RWPE2 (cell line): ENCODE measurements around the gene LRRC26.

ENCODE experiments used
- ATAC-seq: fragments of 200-7000 bp; cut with Tn5 transposase; 3 replicates; pipeline ENCODE4 v1.9.1; 2021; ENCODE audit warnings: low read depth
- DNase-seq: peaks from one replicate; pipeline ENCODE4 v3.0.0-alpha.2; 2020; ENCODE audit warnings: low spot score
- H3K27ac ChIP-seq: fragments of 450-650 bp; 2 replicates; pipeline ENCODE4 v1.5.1; 2017; ENCODE audit warnings: mild to moderate bottlenecking; ENCODE audit not compliant: poor library complexity, severe bottlenecking
- H3K27me3 ChIP-seq: fragments of 250-450 bp; sonication (Bioruptor Pico); 2 replicates; pipeline ENCODE4 v1.5.1; 2021; ENCODE audit warnings: mild to moderate bottlenecking, moderate library complexity; ENCODE audit not compliant: insufficient read depth, poor library complexity, severe bottlenecking
- H3K36me3 ChIP-seq: fragments of 250-450 bp; sonication (Bioruptor Pico); 2 replicates; pipeline ENCODE4 v1.5.1; 2020; ENCODE audit warnings: low read depth, mild to moderate bottlenecking, moderate library complexity
- H3K4me1 ChIP-seq: fragments of 250-450 bp; sonication (Bioruptor Pico); 2 replicates; pipeline ENCODE4 v1.5.1; 2021; ENCODE audit warnings: mild to moderate bottlenecking, moderate library complexity; ENCODE audit not compliant: insufficient read depth, poor library complexity, severe bottlenecking
- H3K4me3 ChIP-seq: fragments of 250-450 bp; sonication (Bioruptor Pico); 2 replicates; pipeline ENCODE4 v1.5.1; 2021; ENCODE audit warnings: mild to moderate bottlenecking, moderate library complexity; ENCODE audit not compliant: severe bottlenecking
- H3K9me3 ChIP-seq: fragments of 250-450 bp; sonication (Bioruptor Pico); 2 replicates; pipeline ENCODE4 v1.5.1; 2021; ENCODE audit warnings: mild to moderate bottlenecking, moderate library complexity; ENCODE audit not compliant: severe bottlenecking
- TF ChIP-seq, protein P1 (sequence below): fragments of 450-650 bp; IDR thresholded peaks from one replicate; pipeline ENCODE4 v1.5.1; 2017; ENCODE audit warnings: mild to moderate bottlenecking, moderate library complexity; ENCODE audit not compliant: poor library complexity, severe bottlenecking

LRRC26 gene

DNA sequence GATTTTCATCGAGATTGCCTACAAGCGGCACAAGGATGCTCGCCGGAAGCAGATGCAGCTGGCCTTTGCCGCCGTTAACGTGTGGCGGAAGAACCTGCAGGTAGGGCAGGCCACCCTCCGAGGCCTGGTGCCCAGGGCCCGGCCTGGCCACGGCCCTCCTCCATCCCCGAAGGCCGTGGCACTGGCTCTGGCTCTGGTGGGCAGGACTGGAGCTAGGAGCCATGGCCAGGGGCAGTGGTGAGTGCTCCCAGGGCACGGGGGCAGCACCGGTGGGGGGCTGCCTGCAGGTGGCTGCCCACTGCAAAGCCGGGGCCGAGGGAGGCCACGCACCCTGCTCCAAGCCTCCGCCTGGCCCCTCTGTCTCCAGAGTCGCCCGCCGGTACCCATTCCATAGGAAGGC, 6.0 kb downstream of the LRRC26 start:
- no peak overlapping the region for H3K4me3 ChIP-seq
- no peak overlapping the region for H3K27ac ChIP-seq
- ATAC-seq (no peak), DNase-seq (no peak)
- no peaks in the 10 kb centered on the region for H3K4me1 ChIP-seq
- no peaks in the 10 kb centered on the region for H3K9me3 ChIP-seq
- peaks cover 75% of the 10 kb centered on the region for H3K27me3 ChIP-seq
- TF ChIP-seq, protein P1, sequence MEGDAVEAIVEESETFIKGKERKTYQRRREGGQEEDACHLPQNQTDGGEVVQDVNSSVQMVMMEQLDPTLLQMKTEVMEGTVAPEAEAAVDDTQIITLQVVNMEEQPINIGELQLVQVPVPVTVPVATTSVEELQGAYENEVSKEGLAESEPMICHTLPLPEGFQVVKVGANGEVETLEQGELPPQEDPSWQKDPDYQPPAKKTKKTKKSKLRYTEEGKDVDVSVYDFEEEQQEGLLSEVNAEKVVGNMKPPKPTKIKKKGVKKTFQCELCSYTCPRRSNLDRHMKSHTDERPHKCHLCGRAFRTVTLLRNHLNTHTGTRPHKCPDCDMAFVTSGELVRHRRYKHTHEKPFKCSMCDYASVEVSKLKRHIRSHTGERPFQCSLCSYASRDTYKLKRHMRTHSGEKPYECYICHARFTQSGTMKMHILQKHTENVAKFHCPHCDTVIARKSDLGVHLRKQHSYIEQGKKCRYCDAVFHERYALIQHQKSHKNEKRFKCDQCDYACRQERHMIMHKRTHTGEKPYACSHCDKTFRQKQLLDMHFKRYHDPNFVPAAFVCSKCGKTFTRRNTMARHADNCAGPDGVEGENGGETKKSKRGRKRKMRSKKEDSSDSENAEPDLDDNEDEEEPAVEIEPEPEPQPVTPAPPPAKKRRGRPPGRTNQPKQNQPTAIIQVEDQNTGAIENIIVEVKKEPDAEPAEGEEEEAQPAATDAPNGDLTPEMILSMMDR: no peak
- no peaks in the 10 kb centered on the region for H3K36me3 ChIP-seq

DNA sequence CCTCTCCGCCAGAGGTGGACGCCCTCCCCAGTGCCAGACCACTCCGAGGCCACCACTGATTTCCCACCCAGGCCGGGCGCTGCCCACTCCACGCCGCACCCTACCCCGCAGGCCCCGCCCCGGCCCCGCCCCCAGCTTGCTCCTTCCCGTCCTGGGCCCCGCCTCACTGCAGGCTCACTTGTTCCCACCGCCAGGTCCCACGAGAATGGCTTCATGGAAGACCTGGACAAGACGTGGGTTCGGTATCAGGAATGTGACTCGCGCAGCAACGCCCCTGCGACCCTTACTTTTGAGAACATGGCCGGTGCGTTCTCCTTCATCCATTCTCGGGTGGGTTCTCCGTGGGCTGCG, 6.5 kb downstream of the LRRC26 start:
- Histone ChIP-seq H3K27me3 (peaks cover 70% of the 10 kb centered on the region), H3K4me3 (peak overlapping the region; percentile 11), H3K36me3 (no peaks in the 10 kb centered on the region), H3K9me3 (no peaks in the 10 kb centered on the region), H3K4me1 (no peaks in the 10 kb centered on the region), H3K27ac (no peak overlapping the region)
- TF ChIP-seq, protein P1: no peak
- DNase-seq (no peak), ATAC-seq (peak; percentile 7; the same call in 2 of the 3 replicates)

DNA sequence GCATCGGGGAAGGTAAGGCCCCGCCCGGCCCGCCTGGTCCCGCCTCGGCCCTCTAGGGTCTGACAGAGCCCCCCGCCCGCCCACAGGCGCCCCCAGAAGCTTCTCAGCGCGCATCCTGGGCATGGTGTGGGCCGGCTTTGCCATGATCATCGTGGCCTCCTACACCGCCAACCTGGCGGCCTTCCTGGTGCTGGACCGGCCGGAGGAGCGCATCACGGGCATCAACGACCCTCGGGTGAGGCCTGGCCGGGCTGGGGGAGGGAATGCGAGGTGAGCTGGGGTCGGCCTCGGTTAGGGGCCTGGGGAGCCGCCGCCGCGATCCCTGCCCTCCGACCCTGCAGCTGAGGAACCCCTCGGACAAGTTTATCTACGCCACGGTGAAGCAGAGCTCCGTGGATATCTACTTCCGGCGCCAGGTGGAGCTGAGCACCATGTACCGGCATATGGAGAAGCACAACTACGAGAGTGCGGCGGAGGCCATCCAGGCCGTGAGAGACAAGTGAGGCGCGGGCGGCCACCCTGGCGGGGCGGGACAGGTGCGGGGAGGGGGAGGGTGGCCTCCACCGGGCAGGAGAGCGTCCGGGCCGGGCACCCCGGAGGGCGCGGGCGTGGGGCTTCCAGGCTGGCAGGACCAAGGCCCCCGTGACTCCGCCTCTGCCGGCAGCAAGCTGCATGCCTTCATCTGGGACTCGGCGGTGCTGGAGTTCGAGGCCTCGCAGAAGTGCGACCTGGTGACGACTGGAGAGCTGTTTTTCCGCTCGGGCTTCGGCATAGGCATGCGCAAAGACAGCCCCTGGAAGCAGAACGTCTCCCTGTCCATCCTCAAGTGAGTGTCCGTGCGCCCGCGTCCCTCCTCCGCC, 7.1 kb downstream of the LRRC26 start:
- Histone ChIP-seq H3K4me3 (peak overlapping the region; percentile 11), H3K4me1 (no peaks in the 10 kb centered on the region)

DNA sequence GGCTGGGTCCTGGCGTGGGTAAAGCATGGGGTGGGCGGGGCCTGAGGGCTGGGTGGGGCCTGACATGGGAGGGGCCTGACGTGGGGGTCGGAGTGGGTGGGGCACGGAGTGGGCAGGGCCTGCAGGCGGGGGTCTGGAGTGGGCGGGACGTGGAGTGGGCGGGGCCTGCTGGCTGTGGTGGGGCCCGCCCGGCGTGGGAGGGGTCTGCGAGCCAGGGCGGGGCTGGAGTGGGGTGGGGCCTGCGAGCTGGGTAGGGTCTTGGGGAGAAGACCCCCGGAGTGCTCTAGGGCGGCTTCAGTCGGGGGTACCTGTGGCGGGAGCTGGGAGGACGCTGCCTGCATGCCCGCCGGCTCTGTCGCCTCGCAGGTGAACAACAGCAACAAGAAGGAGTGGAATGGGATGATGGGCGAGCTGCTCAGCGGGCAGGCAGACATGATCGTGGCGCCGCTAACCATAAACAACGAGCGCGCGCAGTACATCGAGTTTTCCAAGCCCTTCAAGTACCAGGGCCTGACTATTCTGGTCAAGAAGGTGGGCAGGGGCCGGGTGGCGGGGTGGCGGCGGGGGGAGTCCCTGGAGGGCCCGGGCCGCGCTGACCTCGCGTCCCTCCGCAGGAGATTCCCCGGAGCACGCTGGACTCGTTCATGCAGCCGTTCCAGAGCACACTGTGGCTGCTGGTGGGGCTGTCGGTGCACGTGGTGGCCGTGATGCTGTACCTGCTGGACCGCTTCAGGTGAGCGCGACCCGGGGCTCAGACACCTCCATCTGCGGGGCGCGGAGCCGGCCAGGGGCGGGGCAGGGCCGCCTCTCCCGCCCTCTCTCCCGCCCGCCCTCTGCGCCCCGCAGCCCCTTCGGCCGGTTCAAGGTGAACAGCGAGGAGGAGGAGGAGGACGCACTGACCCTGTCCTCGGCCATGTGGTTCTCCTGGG, 8.0 kb downstream of the LRRC26 start:
- H3K27ac ChIP-seq: no peak overlapping the region
- H3K4me1 ChIP-seq: no peaks in the 10 kb centered on the region
- H3K27me3 ChIP-seq: peaks cover 58% of the 10 kb centered on the region
- H3K9me3 ChIP-seq: no peaks in the 10 kb centered on the region
- ATAC-seq: peak; percentile 7; the same call in 1 of the 3 replicates
- no peaks in the 10 kb centered on the region for H3K36me3 ChIP-seq
- TF ChIP-seq, protein P1: no peak
- no peak for DNase-seq
- peak overlapping the region; percentile 12 for H3K4me3 ChIP-seq

More for the DNA sequence above, 7.1 kb downstream of the LRRC26 start:
- H3K27ac ChIP-seq: no peak overlapping the region
- no peaks in the 10 kb centered on the region for H3K9me3 ChIP-seq
- DNase-seq (no peak), ATAC-seq (peak; percentile 35)
- peaks cover 67% of the 10 kb centered on the region for H3K27me3 ChIP-seq
- TF ChIP-seq, protein P1: peak; percentile 28
- H3K36me3 ChIP-seq: no peaks in the 10 kb centered on the region
